Urothelium cell line (cell line): ENCODE data around the gene FAM181A.

Source experiments
- DNase-seq: peaks from one replicate; pipeline ENCODE4 v3.0.0; 2011; ENCODE audit warnings: low spot score, mixed read lengths
- FAIRE-seq: peaks from 2 replicates; lab custom pipeline; 2011; peaks lifted over from hg19 to GRCh38; lab: Jason Lieb, UNC

The FAM181A gene

DNA sequence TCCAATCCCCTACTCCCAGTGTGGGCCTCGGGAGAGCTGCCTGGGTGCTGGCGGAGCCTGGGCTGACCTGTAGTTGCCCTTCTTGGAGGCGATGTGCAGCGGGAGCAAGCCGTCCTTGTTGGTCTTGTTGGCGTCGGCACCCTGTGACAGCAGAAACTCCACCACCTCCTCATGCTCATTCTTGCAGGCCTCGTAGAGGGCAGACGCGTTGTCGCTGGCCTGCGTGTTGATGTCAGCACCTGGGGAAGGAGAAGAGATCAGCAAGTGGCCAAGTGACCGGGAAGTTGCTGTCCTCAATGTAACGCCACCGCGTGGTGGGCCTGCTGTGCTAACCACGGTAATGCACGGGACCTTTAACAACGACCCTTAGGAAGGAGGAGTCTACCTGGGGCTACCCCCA lies 20.1 kb downstream of the FAM181A start:
- FAIRE-seq (no peak), DNase-seq (no peak)

DNA sequence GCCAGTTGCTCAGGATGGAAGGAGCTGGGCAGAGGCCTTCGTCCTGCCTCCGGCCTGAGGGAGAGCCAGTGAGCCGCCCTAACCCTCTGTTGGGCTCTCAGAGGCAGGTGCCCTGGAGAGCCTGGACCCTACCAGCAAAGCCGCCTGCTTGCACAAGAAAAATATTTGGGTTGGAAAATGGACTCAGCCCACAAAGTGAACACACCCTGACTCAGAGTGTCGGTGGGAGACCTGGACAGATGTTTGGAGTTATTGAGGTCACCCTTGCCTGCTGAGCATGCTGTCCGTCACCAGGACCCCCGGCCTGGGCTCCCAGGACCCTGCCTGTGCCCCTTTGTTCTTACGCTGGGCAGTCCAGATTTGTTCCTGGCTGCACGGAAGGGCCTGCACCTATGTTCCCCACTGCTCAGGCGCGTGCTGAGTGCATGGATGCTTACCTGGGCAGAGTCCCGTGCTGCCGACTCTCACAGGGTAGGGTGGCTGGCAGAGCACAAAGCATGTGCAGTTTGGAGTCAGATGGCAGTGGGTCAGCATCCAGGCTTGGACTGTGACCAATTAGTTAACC lies 22.4 kb downstream of the FAM181A start:
- FAIRE-seq, result no peak
- no peak for DNase-seq

DNA sequence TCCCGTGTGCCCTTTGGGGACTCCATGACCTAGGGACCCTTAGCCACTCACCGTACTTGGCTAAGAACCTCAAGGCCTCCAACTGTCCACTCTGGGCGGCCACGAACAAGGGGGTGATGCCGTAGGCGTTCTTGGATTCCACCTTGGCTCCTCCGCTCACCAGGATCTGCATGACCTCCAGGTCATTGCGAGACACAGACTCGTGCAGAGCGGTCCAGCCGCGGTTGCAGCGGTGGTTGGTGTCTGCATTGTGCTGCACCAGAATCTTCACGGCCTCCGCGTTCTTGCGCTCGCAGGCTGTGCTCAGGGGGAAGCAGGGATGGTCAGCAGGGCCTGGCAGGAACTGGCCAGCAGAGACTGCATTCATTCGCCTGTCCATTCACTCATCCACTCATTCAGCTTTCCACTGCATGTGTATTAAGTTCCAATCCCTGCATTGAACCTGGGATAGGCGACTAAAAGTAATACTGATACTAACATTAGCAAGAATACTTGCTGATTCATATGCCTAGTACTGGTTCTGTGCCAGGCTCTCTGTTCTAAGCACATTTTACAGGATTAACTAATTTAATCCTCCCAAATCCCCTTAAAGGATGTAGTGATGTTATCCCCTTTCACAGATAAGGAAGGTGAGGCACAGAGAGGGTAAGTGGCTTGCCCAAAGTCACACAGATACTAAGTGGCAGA lies 23.9 kb downstream of the FAM181A start:
- no peak for DNase-seq
- no peak for FAIRE-seq

DNA sequence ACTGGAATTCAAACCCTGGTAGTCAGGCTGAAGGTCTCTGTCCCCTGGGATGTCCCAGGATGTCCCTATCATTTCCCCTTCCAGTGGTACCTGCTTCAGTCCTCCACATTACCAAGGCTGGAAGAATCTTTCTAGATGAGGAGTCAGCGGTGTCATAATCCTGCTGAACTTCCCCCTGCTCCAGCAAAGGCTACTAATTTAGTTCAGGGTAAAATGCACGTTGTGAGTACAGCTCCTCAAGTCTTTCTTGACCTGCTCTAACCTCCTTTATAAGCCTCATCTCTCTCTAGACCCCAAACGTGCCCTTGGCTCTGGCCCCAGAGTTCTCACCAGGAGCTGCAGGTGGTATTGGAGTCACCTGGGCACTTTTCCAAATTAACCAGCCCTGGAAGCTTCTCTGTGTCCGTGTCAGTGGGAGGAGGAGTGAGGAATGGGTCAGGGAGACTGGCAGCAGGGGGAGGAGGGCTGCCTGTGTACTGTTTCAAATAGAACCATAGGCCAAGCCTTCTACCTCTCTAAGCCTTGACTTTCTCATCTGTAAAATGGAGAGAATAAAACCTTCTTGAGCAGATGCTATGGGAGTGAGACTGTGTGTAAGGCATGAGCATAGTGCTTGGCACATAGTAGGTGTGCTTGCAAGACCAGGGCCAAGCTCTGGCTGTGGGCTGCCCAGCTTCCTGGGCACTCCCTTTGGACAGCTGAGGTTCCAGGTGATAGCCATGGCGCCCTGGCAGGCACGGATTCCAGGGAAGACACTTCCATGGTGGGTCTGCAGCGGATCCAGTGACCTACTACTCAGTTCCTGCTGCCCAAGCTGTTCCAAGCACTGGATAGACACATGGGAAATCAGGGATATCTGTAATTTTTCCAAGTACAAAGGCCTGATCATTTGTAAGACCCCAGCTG lies 24.7 kb downstream of the FAM181A start:
- DNase-seq (no peak), FAIRE-seq (no peak)

DNA sequence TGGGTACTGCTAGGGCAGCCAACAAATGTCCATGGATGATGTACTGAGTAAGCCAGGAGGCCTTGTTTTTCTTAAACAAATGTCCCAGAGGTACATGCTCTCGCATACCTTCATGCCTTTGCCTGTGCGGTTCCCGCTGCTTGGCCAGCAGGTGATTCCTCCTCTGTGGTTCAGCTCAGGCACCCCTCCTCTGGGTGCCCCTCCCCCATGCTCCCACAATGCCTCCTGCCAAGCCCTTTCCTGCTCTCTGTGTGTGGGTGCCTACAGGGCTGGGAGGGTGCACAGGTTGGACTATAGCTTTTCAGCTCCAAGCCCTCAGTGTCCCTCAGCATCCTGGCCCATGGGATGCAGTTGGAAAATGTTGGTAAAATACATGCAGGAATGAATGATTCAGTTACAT lies 25.7 kb downstream of the FAM181A start:
- FAIRE-seq (no peak), DNase-seq (no peak)

DNA sequence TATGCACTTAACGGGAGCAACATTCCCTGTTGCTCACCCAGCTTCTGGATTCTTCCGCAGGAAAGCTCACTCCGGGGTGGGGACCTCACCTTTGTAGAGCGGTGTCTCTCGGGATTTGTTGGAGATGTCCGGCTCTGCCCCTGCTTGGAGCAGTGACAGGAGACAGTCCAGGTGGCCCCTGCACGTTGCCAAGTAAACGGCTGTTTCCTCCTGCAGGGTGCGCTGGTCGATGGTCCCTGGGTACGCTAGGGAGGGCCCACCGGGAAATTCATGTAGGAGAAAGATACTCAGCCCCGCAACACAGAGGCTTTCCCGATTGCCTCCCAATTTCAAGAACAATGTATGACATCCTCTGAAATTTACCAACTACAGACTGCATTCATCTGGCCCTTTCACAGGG lies 26.1 kb downstream of the FAM181A start:
- FAIRE-seq (no peak), DNase-seq (no peak)

DNA sequence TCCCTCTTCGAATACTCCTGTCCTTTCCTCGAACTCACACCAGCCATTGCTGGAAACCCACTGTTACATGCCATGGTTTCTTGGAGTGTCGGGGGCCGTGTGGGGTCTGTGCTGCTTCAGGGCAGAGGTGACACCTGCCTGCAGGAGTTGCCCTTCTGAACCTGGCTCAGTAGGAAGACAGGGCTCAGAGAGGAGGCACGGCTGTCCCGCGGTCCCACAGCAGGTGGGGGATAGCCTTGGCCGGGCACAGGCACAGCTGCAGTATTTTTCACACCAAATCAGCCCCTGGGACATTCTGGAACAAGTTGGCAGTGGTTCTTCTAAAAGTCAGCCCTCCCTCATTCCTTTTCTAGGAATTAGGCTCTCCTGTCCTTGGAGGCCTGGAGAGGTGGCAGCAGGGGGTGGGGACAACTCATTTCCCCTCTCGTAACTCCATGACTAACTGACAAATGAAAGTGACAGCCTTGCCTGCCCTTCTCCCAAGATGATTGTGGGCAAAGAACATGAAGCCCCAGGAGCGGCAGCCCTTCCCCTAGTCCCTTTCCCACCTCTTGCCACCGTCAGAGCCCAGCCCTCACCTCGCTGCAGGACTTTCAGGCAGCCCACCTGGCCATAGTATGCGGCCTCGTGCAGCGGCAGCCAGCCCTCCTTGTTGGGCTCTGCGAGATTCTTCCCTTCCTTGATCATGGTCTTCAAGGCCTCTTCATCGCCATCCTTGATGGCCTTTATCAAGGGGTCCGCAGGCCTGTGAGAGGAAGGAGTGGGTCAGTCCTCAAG lies 26.8 kb downstream of the FAM181A start:
- no peak for DNase-seq
- FAIRE-seq, result no peak

DNA sequence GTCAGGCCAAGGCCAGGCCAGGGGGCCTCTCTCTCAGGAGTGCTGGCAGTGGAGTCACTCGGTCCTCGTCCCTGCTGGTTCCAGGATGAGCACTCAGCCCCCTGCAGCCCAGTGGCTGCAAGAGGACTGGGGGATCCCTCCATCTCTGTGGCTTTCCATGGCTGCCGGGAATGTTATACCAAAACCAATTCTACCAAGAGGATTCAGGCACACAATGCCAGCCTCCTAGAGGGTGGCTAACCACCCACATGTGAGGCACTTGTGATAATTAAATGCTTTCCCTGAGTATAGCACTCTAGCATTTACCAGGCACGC lies 27.3 kb downstream of the FAM181A start:
- no peak for DNase-seq
- no peak for FAIRE-seq

DNA sequence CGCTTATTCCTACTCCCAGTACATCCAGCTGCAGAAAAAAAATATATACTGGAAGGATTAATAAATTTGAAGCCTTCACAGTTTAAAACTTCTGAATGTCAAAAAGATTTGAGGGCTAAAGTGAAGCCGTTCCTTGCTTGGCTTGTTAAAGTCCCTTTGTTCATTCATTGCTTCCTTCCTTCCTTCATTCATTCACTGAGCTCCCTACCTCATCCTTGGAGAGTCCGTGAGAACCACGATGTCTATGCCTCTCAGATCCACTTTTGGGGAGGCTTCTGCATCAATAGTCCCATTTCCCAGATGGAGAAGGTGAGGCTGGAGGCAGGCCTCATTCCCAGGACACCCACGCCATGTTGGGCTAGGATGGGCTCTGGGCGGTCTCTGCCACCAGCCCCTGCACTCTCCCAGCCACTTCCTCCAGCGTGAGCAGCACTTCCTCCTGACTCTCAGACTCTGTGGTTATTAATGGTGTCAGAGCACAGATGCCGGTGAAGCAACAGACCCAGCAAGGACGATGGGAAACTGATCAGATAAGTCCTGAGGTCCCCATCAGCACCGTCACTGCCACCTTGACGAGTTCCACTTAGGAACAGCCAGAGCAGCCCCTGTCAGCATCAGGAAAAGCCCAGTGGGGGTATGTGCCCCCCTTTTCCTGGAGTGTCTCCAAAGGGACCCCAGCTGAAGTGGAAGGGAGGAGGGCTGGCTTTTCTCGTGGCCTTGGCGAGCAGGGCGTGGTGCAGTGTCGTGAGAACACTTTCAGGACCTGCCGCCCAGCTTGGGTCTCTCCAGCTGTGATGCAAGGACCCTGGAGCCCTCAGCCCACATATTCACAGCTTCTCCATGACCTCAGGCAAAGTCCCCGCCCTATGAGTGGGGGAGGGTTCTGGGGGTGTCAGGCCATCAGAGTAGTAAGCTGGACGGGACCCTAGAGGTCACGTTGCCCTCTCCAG lies 28.0 kb downstream of the FAM181A start:
- DNase-seq (no peak), FAIRE-seq (no peak)

DNA sequence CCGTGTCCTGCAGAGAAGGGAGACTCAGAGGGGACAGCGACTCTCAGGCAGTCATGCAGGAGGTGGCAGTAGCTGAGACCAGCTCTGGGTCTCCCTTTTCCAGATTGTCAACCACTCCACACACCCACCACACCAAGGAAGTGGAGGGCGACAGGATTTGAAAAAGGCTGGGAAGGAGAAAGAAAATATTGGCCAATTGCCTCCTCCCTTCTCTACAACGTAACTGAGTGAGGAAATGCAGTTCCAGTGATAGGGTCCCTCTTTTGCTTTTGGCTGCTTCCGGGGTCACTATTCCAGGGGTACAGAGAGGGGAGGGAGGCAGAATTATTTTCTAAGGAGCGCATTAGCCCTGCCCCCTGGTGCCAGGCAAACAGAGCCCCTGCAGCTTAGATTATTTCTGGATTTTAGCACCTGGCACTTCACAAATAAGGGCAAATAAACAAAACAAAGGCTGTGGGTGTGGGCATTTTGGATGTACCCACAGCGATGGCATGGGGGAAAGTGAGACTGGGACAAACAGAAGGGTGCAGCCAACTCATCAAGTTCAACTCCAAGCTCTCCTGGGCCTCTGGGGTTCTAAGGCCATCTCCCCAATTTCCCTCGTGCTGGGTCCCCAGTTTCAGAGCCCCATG lies 28.8 kb downstream of the FAM181A start:
- FAIRE-seq (no peak), DNase-seq (no peak)

DNA sequence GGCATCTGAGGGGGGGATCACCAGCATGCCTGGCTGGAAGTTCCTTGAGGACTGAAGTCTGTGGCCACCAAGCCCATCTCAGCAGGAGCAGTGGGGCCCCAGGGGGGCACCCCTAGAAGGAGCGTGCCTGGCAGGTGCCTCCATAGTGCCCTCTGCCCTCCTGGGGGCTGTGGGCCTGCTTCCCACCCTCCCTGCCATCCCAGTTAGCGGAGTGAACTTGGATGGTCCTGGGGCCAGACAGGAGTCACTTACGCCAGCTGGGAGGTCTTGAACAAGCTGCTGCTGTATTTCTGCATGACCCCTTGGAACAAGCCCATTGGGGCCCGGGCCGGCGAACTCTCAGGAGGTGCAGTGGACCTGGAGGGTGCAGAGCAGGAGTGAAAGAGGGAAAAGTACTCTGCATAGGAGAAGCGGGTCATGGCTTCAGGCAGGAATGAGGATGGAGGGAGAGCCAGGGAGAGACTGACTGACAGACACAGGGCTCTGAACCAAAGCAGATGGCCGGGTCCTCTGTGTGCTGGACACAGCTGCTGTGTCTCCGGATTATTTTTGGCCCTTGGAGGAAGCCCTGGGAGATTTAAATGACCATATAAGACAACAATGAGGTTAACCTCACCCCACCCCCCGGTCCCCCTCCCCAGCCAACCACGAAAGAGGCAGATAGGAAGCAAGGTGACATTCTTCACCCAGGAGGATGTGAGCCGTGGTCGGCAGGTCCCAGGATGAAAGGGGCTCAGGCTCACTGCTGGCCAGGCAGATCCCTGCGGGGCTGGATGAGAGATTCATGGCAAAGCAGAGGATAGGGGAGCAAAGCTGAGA lies 29.6 kb downstream of the FAM181A start:
- FAIRE-seq (no peak), DNase-seq (no peak)

DNA sequence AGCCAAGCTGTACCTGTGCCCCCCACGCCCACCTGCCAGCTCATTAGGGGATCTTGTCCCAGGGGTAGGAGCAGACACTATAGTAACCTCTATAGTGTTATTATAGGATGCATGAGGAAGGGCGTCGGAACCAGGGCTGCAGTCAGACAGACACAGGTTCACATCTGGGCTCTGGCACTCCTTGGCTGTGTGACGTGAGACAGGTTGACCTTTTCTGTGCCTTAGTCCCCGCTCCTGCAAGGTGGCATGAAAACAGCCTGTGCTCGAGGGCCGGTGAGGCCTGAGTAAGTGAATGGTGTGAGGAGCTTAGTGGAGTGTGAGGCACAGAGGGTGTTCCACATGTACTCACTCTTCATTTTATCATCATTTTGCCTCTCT lies 30.2 kb downstream of the FAM181A start:
- DNase-seq (no peak), FAIRE-seq (no peak)

DNA sequence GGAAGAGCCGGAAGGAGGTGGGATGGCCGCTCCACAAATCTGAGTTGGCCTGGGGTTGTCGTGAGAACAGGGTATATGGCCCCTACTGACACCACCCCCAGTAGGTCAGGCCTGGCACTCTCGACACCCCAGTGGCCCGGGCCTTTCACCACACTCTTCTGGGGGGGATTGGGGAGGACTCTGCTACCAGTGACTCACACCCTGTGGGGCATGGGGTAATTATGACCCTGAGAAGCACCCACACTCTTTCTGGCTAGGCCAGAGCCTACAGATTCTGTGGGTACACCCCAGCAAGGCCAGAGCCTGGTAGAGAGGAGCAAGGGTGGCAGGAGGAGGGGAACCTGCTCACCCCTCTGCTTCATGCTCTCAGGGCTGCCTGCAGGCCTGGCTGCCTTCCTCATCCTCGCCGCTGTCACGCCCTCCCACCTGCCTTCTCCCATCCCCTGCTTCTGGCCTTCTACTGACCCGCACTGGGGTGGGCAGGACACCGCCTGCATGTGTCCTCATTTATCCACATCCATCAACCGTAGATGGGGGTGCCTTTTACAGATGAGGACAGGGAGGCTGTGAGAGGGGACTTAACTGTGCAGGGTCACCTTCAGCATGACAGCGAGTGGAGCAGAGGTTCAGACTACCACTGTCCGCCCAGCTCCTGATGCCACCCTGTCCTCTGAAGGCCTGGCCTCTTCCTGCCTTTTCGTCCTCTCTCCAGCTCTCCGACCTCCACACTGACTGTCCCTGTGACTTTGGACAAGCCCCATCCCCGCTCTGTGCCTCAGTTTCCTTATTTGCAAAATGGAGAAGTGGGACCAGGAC lies 30.8 kb downstream of the FAM181A start:
- DNase-seq (no peak), FAIRE-seq (no peak)

DNA sequence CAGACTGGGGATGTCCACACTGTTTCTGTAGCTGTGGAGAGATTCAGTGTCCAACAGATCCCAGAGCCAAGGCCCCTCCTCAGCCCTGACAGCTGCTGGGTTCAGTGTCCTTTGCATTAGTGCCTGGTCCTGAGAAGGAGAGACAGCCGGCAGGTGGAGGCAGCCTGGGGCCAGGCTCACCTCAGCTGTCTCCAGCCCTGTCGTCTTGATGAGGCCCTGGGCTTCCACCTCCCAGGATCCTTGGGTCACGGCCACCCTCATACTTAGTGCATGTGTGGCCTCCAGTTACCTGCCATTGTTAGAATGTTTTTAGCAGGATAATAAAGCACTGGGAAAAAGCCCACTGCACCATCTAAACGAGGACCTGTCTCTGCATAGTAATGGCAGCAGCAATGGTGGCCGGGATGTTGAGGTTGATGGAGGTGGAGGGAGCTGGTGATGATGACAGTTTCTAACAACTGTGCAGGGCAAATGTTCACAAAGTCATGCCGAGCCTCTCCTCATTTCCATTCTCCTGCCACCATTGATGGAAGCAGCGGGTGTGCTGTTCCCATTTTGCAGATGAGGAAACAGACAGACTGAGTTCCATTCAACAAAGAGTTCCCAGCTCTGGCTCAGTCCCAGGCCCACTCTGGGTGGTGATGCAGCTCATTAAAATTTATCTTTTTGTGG lies 31.6 kb downstream of the FAM181A start:
- no peak for FAIRE-seq
- DNase-seq, result no peak

DNA sequence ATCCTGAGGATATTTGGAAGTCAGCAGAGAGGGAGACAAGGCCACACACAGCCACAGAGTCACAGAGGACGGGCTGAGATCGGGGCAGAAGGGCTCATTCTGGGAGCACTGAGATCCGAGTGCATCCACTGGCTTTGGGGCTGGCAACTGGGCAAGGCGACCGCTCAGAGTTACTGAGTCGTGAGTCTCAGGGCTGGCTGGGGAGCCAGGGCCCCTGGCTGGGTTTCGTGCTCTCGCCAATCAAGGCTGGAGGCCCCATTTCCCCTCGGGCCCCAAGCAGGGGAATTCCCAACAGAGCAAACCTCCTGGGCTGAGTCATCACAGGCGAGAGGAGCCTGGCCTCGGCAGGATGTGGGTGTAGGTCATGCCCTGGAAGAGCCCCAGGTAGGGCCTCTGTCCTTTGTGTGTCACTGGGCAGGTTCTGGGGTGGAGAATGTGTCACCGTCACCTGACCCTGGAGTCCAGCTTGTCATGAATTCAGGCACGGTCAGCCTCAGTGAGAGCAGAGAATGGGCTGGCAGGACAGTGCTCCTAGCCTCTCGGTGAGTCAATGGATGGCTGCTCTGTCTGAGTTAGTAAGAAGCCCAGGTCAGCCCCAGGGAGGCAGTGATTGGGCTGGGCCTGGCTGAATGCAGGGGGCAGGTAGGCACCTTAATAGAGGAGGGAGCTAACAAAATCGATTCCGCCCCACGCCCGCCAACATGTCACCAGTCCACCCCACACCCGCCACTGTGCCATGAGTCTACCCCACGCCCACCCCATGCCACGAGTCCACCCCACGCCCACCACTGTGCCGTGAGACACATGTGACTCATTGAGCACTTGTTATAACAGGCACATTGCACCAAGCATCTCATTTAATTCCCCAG lies 32.3 kb downstream of the FAM181A start:
- DNase-seq, result peak; percentile 86
- FAIRE-seq, result no peak

DNA sequence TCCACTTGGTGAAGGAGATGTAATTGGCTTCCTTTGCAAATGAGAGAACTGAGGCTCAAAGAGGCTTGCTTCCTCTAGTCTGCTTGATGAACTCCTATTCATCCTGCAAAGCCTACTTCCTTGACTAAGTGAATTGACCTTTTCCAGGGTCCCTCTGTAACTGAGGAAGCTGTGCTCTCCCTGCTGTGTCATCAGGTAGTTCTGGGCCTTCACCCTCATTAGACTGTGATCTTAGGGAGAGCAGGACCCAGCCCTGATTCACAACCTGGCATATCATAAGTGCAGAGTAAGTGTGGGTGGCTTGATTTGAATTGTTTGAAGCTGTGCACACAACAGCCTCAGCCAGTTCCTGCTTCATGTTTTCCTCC lies 32.9 kb downstream of the FAM181A start:
- FAIRE-seq, result no peak

More for the DNA sequence above, 32.9 kb downstream of the FAM181A start:
- DNase-seq, result no peak
